Neural cell (in vitro differentiated cells): ENCODE measurements around the gene NAGLU. TPM values are rescaled to one million over a fixed set of nuclear protein-coding genes. Genes with fewer than 3 reads are reported as not detected.
"Not testable (repeated sequence)": the region's sequence is repeated elsewhere in the genome, so short reads cannot be mapped to it uniquely, and the experiment has no call there.

Experiments
- H2AFZ ChIP-seq: fragments of 200-600, 300-800 bp; sonication (generic), shearing (Covaris generic); 2 replicates; pipeline ENCODE4 v1.6.0; 2014; ENCODE audit warnings: low read depth, mild to moderate bottlenecking, antibody characterized with exemption, low read length, moderate library complexity
- H3F3A ChIP-seq: fragments of 200-600 bp; shearing (Covaris generic); 2 replicates; pipeline ENCODE4 v1.6.1; 2016; ENCODE audit warnings: mild to moderate bottlenecking, moderate library complexity, mixed read lengths, antibody characterized with exemption, low read length; ENCODE audit not compliant: insufficient read depth, poor library complexity, severe bottlenecking
- H3K27ac ChIP-seq: fragments of 200-600, 300-800 bp; sonication (generic), shearing (Covaris generic); 2 replicates; pipeline ENCODE4 v1.5.1; 2014; ENCODE audit warnings: mild to moderate bottlenecking, low read length, moderate library complexity
- H3K27me3 ChIP-seq: fragments of 300-800, 200-600 bp; sonication (generic), shearing (Covaris generic); 2 replicates; pipeline ENCODE4 v1.6.0; 2014; ENCODE audit warnings: mild to moderate bottlenecking, low read depth, low read length, moderate library complexity; ENCODE audit not compliant: insufficient read depth
- H3K36me3 ChIP-seq: fragments of 300-800, 200-600 bp; sonication (generic), shearing (Covaris generic); 2 replicates; pipeline ENCODE4 v1.5.1; 2014; ENCODE audit warnings: mild to moderate bottlenecking, antibody characterized with exemption, low read length, moderate library complexity; ENCODE audit not compliant: insufficient read depth
- H3K4me2 ChIP-seq: fragments of 300-800, 200-600 bp; sonication (generic), shearing (Covaris generic); 2 replicates; pipeline ENCODE4 v1.6.0; 2014; ENCODE audit warnings: mild to moderate bottlenecking, low read length
- H3K4me3 ChIP-seq: fragments of 300-800, 200-600 bp; sonication (generic), shearing (Covaris generic); 2 replicates; pipeline ENCODE4 v1.5.1; 2014; ENCODE audit warnings: mild to moderate bottlenecking, low read length, moderate library complexity
- H3K79me2 ChIP-seq: fragments of 200-600 bp; shearing (Covaris generic); replicated peaks from 2 replicates; pipeline ENCODE4 v1.6.0; 2014; ENCODE audit warnings: mild to moderate bottlenecking, low read length, moderate library complexity; ENCODE audit not compliant: insufficient read depth
- H3K9ac ChIP-seq: fragments of 300-800, 200-600 bp; sonication (generic), shearing (Covaris generic); 2 replicates; pipeline ENCODE4 v1.6.1; 2016; ENCODE audit warnings: mild to moderate bottlenecking, low read length, mixed read lengths
- H3K9me2 ChIP-seq: fragments of 200-600 bp; shearing (Covaris generic); 2 replicates; pipeline ENCODE4 v1.6.1; 2016; ENCODE audit warnings: mild to moderate bottlenecking, low read length, mixed read lengths; ENCODE audit not compliant: insufficient read depth
- H3K9me3 ChIP-seq: fragments of 200-600, 300-800 bp; sonication (generic), shearing (Covaris generic); 2 replicates; pipeline ENCODE4 v1.6.1; 2016; ENCODE audit warnings: mild to moderate bottlenecking, mixed run types, low read length, moderate library complexity, mixed read lengths
- H4K20me1 ChIP-seq: fragments of 200-600 bp; shearing (Covaris generic); 2 replicates; pipeline ENCODE4 v1.6.1; 2016; ENCODE audit warnings: mild to moderate bottlenecking, mixed run types; ENCODE audit not compliant: insufficient read depth
- EP300 ChIP-seq: fragments of 450-650 bp; conservative IDR thresholded peaks from 2 replicates; pipeline ENCODE4 v1.6.1; 2014; ENCODE audit warnings: antibody characterized with exemption, mild to moderate bottlenecking, moderate library complexity; ENCODE audit not compliant: poor library complexity, severe bottlenecking
- EZH2 ChIP-seq: fragments of 200-600, 300-800 bp; shearing (Covaris generic), sonication (generic); IDR thresholded peaks from 2 replicates; pipeline ENCODE4 v1.6.1; 2014; ENCODE audit warnings: antibody characterized with exemption, low read length, borderline replicate concordance, mild to moderate bottlenecking; ENCODE audit not compliant: insufficient read depth, poor library complexity, severe bottlenecking
- MXI1 ChIP-seq: fragments of 450-650 bp; conservative IDR thresholded peaks from 2 replicates; pipeline ENCODE4 v1.6.1; 2014; ENCODE audit warnings: antibody characterized with exemption, mild to moderate bottlenecking; ENCODE audit not compliant: poor library complexity, severe bottlenecking
- POLR2AphosphoS5 ChIP-seq: IDR thresholded peaks from 2 replicates; pipeline ENCODE4 v1.6.1; 2012
- RAD21 ChIP-seq: fragments of 450-650 bp; conservative IDR thresholded peaks from 2 replicates; pipeline ENCODE4 v1.6.1; 2014; ENCODE audit warnings: antibody characterized with exemption, mild to moderate bottlenecking, moderate library complexity
- SMC3 ChIP-seq: fragments of 450-650 bp; conservative IDR thresholded peaks from 2 replicates; pipeline ENCODE4 v1.6.1; 2014; ENCODE audit warnings: antibody characterized with exemption, mild to moderate bottlenecking, moderate library complexity; ENCODE audit not compliant: poor library complexity
- TAF1 ChIP-seq: IDR thresholded peaks from 2 replicates; pipeline ENCODE4 v1.6.1; 2012; ENCODE audit warnings: low read depth
- polyA plus RNA-seq: library from polyadenylated mRNA; depleted of rRNA; stranded (reverse); fragments of >200 nt; gene quantifications from 2 replicates; pipeline ENCODE4 v1.2.3, GENCODE V29; 2014
- TF ChIP-seq, protein P1 (sequence below): IDR thresholded peaks from 2 replicates; pipeline ENCODE4 v1.6.1; 2012; ENCODE audit warnings: borderline replicate concordance
- TF ChIP-seq, protein P2 (sequence below): fragments of 450-650 bp; IDR thresholded peaks from 2 replicates; pipeline ENCODE4 v1.5.1; 2014; ENCODE audit warnings: antibody characterized with exemption, mild to moderate bottlenecking, moderate library complexity; ENCODE audit not compliant: poor library complexity, severe bottlenecking

The NAGLU gene
- polyA plus RNA-seq, 1 donor from 2014 or later: 12.1 TPM

DNA sequence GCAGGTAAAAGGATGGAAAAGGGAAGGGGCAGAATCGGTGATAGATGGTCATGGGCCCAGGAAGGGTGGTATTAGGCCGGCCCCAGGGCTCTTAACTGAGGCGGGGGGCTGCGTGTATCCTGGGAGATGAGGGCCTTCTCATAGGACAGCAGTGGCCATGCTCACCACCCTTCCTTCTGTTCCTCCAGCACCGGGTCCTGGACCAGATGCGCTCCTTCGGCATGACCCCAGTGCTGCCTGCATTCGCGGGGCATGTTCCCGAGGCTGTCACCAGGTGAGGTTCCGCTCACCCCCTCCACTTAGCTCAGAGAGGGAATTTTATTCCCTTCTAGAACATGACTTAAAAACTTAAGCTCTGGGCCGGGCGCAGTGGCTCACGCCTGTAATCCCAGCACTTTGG is 2.4 kb downstream of the NAGLU start:
- H3K9ac ChIP-seq: no peak overlapping the region
- no peaks in the 10 kb centered on the region for H3K79me2 ChIP-seq
- H4K20me1 ChIP-seq: no peaks in the 10 kb centered on the region
- H3K9me3 ChIP-seq: no peaks in the 10 kb centered on the region
- H3F3A ChIP-seq: no peaks in the 10 kb centered on the region
- no peaks in the 10 kb centered on the region for H3K9me2 ChIP-seq
- TF ChIP-seq RAD21: no peak
- no peak for TF ChIP-seq TAF1
- TF ChIP-seq EP300: no peak
- no peak for TF ChIP-seq SMC3
- TF ChIP-seq POLR2AphosphoS5: no peak
- TF ChIP-seq, protein P1, sequence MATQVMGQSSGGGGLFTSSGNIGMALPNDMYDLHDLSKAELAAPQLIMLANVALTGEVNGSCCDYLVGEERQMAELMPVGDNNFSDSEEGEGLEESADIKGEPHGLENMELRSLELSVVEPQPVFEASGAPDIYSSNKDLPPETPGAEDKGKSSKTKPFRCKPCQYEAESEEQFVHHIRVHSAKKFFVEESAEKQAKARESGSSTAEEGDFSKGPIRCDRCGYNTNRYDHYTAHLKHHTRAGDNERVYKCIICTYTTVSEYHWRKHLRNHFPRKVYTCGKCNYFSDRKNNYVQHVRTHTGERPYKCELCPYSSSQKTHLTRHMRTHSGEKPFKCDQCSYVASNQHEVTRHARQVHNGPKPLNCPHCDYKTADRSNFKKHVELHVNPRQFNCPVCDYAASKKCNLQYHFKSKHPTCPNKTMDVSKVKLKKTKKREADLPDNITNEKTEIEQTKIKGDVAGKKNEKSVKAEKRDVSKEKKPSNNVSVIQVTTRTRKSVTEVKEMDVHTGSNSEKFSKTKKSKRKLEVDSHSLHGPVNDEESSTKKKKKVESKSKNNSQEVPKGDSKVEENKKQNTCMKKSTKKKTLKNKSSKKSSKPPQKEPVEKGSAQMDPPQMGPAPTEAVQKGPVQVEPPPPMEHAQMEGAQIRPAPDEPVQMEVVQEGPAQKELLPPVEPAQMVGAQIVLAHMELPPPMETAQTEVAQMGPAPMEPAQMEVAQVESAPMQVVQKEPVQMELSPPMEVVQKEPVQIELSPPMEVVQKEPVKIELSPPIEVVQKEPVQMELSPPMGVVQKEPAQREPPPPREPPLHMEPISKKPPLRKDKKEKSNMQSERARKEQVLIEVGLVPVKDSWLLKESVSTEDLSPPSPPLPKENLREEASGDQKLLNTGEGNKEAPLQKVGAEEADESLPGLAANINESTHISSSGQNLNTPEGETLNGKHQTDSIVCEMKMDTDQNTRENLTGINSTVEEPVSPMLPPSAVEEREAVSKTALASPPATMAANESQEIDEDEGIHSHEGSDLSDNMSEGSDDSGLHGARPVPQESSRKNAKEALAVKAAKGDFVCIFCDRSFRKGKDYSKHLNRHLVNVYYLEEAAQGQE: no peak
- no peak for TF ChIP-seq EZH2
- H3K4me3 ChIP-seq: no peak overlapping the region
- no peak overlapping the region for H3K27ac ChIP-seq
- no peak overlapping the region for H3K4me2 ChIP-seq
- H2AFZ ChIP-seq: no peak overlapping the region
- H3K36me3 ChIP-seq: no peaks in the 10 kb centered on the region
- H3K27me3 ChIP-seq: no peaks in the 10 kb centered on the region

DNA sequence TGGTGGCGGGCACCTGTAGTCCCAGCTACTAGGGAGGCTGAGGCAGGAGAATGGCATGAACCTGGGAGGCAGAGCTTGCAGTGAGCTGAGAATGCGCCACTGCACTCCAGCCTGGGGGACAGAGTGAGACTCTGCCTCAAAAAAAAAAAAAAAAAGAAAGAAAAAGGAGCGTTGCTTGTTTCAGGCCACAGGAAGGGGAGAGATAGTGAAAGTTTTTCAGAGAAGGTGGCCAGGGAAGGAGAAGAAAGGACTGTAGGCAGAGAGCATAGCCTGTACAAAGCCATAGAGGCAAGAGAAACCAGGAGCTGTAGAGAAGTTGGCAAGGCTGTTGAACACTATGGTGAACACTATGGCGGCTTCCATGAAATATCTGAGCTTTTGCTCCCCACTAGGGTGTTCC is 4.5 kb downstream of the NAGLU start:
- H3K9me2 ChIP-seq, H3K4me2 ChIP-seq, H3K79me2 ChIP-seq, H3K4me3 ChIP-seq, H3K36me3 ChIP-seq, H3K9ac ChIP-seq, H3K27me3 ChIP-seq, H4K20me1 ChIP-seq, H3F3A ChIP-seq, H3K9me3 ChIP-seq, H3K27ac ChIP-seq, H2AFZ ChIP-seq: not testable (repeated sequence)

DNA sequence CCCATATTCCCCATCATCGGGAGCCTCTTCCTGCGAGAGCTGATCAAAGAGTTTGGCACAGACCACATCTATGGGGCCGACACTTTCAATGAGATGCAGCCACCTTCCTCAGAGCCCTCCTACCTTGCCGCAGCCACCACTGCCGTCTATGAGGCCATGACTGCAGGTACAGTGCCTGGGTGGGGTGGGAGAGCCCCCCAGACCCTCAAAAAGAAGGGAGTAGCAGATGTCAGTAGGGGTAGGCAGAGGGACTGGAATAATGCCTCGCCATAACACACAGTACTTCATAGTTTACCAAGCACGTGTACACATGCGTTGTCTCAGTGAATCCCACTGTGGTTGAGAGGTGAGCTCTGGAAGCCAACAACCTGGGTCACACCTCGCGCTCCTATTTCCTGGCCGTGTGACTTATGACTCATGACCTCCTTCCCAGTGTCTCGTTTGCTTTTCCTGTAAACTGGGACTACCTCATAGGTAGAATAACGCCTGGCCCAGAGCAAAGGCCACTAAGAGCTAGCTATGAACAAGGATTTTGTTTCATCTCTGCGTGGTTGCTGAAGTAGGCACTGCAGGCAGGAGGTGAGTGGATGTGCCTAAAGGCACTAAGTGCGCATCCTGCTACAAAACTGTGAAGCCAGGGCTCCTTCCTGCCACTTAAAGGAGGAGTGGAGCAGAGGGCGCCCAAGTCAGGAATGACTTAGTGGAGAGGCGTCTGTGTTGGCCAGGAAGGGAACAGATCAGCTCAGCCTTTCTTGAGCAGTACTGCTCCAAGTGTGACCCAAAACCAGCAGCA is 5.2 kb downstream of the NAGLU start:
- TF ChIP-seq, protein P1: no peak
- TF ChIP-seq TAF1 (no peak), EP300 (no peak), POLR2AphosphoS5 (no peak), MXI1 (no peak), EZH2 (no peak), SMC3 (no peak), RAD21 (no peak)
- TF ChIP-seq, protein P2, sequence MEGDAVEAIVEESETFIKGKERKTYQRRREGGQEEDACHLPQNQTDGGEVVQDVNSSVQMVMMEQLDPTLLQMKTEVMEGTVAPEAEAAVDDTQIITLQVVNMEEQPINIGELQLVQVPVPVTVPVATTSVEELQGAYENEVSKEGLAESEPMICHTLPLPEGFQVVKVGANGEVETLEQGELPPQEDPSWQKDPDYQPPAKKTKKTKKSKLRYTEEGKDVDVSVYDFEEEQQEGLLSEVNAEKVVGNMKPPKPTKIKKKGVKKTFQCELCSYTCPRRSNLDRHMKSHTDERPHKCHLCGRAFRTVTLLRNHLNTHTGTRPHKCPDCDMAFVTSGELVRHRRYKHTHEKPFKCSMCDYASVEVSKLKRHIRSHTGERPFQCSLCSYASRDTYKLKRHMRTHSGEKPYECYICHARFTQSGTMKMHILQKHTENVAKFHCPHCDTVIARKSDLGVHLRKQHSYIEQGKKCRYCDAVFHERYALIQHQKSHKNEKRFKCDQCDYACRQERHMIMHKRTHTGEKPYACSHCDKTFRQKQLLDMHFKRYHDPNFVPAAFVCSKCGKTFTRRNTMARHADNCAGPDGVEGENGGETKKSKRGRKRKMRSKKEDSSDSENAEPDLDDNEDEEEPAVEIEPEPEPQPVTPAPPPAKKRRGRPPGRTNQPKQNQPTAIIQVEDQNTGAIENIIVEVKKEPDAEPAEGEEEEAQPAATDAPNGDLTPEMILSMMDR: no peak
- H3K36me3 ChIP-seq: no peaks in the 10 kb centered on the region

More for the DNA sequence above, 5.2 kb downstream of the NAGLU start:
- no peak overlapping the region for H3K4me2 ChIP-seq
- H3K9ac ChIP-seq: no peak overlapping the region
- no peaks in the 10 kb centered on the region for H3F3A ChIP-seq
- H3K27me3 ChIP-seq: no peaks in the 10 kb centered on the region
- H3K27ac ChIP-seq: no peak overlapping the region
- no peaks in the 10 kb centered on the region for H3K79me2 ChIP-seq
- H2AFZ ChIP-seq: no peak overlapping the region
- H3K4me3 ChIP-seq: no peak overlapping the region
- H3K9me2 ChIP-seq: no peaks in the 10 kb centered on the region
- H4K20me1 ChIP-seq: no peaks in the 10 kb centered on the region
- no peaks in the 10 kb centered on the region for H3K9me3 ChIP-seq
